HepG2 (cell line): ENCODE measurements around the gene PPP1R27. TPM values are rescaled to one million over a fixed set of nuclear protein-coding genes. Genes with fewer than 3 reads are reported as not detected.

Experiments
- ATAC-seq: fragments of 200-7000 bp; cut with Tn5 transposase; 3 replicates; pipeline ENCODE4 v1.9.1; 2020; ENCODE audit warnings: mild to moderate bottlenecking, moderate library complexity
- BruUV-seq: library from RNA; stranded (reverse); fragments of 400-500 nt; replicated peaks from 2 replicates; lab custom pipeline; 2021; lab: Mats Ljungman, UMichigan
- CTCF ChIA-PET: fragments of 300-600 bp; formaldehyde crosslinking; extraction: SDS; loops from one replicate; lab custom pipeline; 2021; ENCODE audit warnings: low total read pairs, inconsistent platforms, low intra/inter-chr PET ratio; lab: Yijun Ruan, JAX
- POLR2A ChIA-PET: fragments of 350-600 bp; sonication (Branson Sonifier 250); formaldehyde crosslinking; loops from one replicate; lab custom pipeline; 2020; ENCODE audit warnings: antibody characterized with exemption, inconsistent platforms; lab: Yijun Ruan, JAX
- DNase-seq: peaks from one replicate; pipeline ENCODE4 v3.0.0-alpha.2; 2015; ENCODE audit warnings: low spot score
- FAIRE-seq: peaks from 3 replicates; lab custom pipeline; 2011; peaks lifted over from hg19 to GRCh38; lab: Jason Lieb, UNC
- H2AFZ ChIP-seq: one replicate; pipeline ENCODE4 v1.6.1; 2011; ENCODE audit warnings: low read length, inconsistent platforms
- H3K27ac ChIP-seq: fragments of 300-600 bp; 3 replicates; pipeline ENCODE4 v1.8.0; 2011; ENCODE audit warnings: mixed run types, mild to moderate bottlenecking, mixed read lengths, low read length, inconsistent platforms; ENCODE audit not compliant: insufficient read depth; ENCODE audit errors: extremely low read length
- H3K27me3 ChIP-seq, 2 experiments: fragments of 200-600 bp in 1 of 2; 2 replicates in 1 of 2; 3 replicates in 1 of 2; pipeline versions ENCODE4 v1.6.0 to v1.8.0; 2011; ENCODE audit warnings: low read length in 2 of 2, mild to moderate bottlenecking in 2 of 2, moderate library complexity in 2 of 2, inconsistent platforms in 1 of 2; ENCODE audit not compliant: insufficient read depth in 2 of 2, control insufficient read depth in 1 of 2
- H3K36me3 ChIP-seq, 2 experiments: fragments of 200-600 bp in 1 of 2; replicated peaks in 1 of 2; 2 replicates in 1 of 2; 3 replicates in 1 of 2; pipeline versions ENCODE4 v1.5.1 to v1.8.0; 2011; ENCODE audit warnings: low read length in 2 of 2, inconsistent platforms in 1 of 2; ENCODE audit not compliant: insufficient read depth in 2 of 2, control insufficient read depth in 1 of 2
- H3K4me1 ChIP-seq: 2 replicates; pipeline ENCODE4 v1.5.1; 2012; ENCODE audit warnings: low read length, inconsistent platforms; ENCODE audit not compliant: insufficient read depth
- H3K4me2 ChIP-seq: 2 replicates; pipeline ENCODE4 v1.6.0; 2011; ENCODE audit warnings: low read depth, low read length, inconsistent platforms
- H3K4me3 ChIP-seq, 3 experiments: fragments of 200-600 bp in 1 of 3; sonication (generic), shearing (Covaris generic) in 1 of 3; replicated peaks in 1 of 3; 2 replicates each; pipeline ENCODE4 v1.5.1; 2011 to 2016; ENCODE audit warnings: low read length in 3 of 3, inconsistent platforms in 2 of 3, low read depth in 2 of 3, mild to moderate bottlenecking in 2 of 3, control low read depth in 1 of 3, mixed read lengths in 1 of 3; ENCODE audit not compliant: insufficient read depth in 1 of 3
- H3K79me2 ChIP-seq: one replicate; pipeline ENCODE4 v1.6.1; 2011; ENCODE audit warnings: low read length, inconsistent platforms; ENCODE audit not compliant: insufficient read depth
- H3K9ac ChIP-seq: 2 replicates; pipeline ENCODE4 v1.6.0; 2011; ENCODE audit warnings: mild to moderate bottlenecking, low read depth, low read length, inconsistent platforms; ENCODE audit not compliant: insufficient read depth
- H3K9me3 ChIP-seq: 2 replicates; pipeline ENCODE4 v1.5.1; 2012; ENCODE audit warnings: mild to moderate bottlenecking, low read length
- H4K20me1 ChIP-seq: 2 replicates; pipeline ENCODE4 v1.6.0; 2011; ENCODE audit warnings: inconsistent platforms, mild to moderate bottlenecking, low read length, moderate library complexity; ENCODE audit not compliant: insufficient read depth
- AGO2 ChIP-seq: fragments of 200-400 bp; formaldehyde crosslinking; optimal IDR thresholded peaks from 2 replicates; pipeline ENCODE3; 2017; ENCODE audit warnings: mild to moderate bottlenecking, low read depth, low read length, moderate library complexity
- CC2D1A ChIP-seq: sonication (generic); formaldehyde crosslinking; IDR thresholded peaks from 2 replicates; pipeline ENCODE4 v1.8.1; 2023; ENCODE audit warnings: mild to moderate bottlenecking, missing genetic modification reagents
- GATA4 ChIP-seq: sonication (generic); IDR thresholded peaks from 2 replicates; pipeline ENCODE4 v1.6.1; 2016; ENCODE audit warnings: antibody characterized with exemption, low read depth, borderline replicate concordance
- HOXA5 ChIP-seq: sonication (generic); formaldehyde crosslinking; IDR thresholded peaks from 2 replicates; pipeline ENCODE4 v1.4.0; 2020; ENCODE audit warnings: missing genetic modification reagents
- KAT7 ChIP-seq: IDR thresholded peaks from 2 replicates; pipeline ENCODE4 v1.6.1; 2018; ENCODE audit warnings: borderline replicate concordance, missing compliant biosample characterization
- REPIN1 ChIP-seq: sonication (generic); formaldehyde crosslinking; IDR thresholded peaks from 2 replicates; pipeline ENCODE4 v1.8.0; 2022; ENCODE audit warnings: missing genetic modification reagents, low read depth, mild to moderate bottlenecking, borderline replicate concordance
- SNAPC2 ChIP-seq: sonication (generic); formaldehyde crosslinking; IDR thresholded peaks from 2 replicates; pipeline ENCODE4 v1.8.1; 2022; ENCODE audit warnings: mild to moderate bottlenecking, missing genetic modification reagents
- ZNF12 ChIP-seq: sonication (generic); formaldehyde crosslinking; IDR thresholded peaks from 2 replicates; pipeline ENCODE4 v1.5.0; 2020; ENCODE audit warnings: missing genetic modification reagents
- ZNF121 ChIP-seq: sonication (generic); formaldehyde crosslinking; IDR thresholded peaks from 2 replicates; pipeline ENCODE4 v1.5.0; 2020; ENCODE audit warnings: mild to moderate bottlenecking, missing genetic modification reagents
- ZNF136 ChIP-seq: sonication (generic); formaldehyde crosslinking; IDR thresholded peaks from 2 replicates; pipeline ENCODE4 v1.8.1; 2022; ENCODE audit warnings: low read depth, mild to moderate bottlenecking, moderate library complexity, missing genetic modification reagents
- ZNF235 ChIP-seq: sonication (generic); formaldehyde crosslinking; IDR thresholded peaks from 2 replicates; pipeline ENCODE4 v1.8.1; 2023; ENCODE audit warnings: mild to moderate bottlenecking, missing genetic modification reagents, borderline replicate concordance
- ZNF333 ChIP-seq: sonication (generic); formaldehyde crosslinking; IDR thresholded peaks from 2 replicates; pipeline ENCODE4 v1.4.0; 2020; ENCODE audit warnings: mild to moderate bottlenecking, missing genetic modification reagents, borderline replicate concordance
- WGBS: methylation state at CpG from one replicate; pipeline ENCODE4 v1.1.6; 2017; ENCODE audit warnings: low lambda C conversion rate; 5-methylcytosine and 5-hydroxymethylcytosine counted together
- in situ Hi-C: cut with HindIII; loops from 2 replicates; pipeline ENCODE4 v1.10.0; 2017; ENCODE audit warnings: low pct_unique_long_range_greater_than_20kb; ENCODE audit not compliant: extremely low pct_ligation_motif_present
- intact Hi-C: fragments of 100-400 bp; cut with micrococcal nuclease; formaldehyde crosslinking; loops from one replicate; pipeline ENCODE4 v1.10.0; 2022; ENCODE audit not compliant: unreplicated experiment
- polyA plus RNA-seq, 8 experiments: library from polyadenylated mRNA; depleted of rRNA in 3 of 8; stranded (reverse) in 7 of 8; unstranded in 1 of 8; fragments of >200 nt; fragmentation: Illumina TruSeq in 4 of 8; extraction: Trizol in 4 of 8; gene quantifications; 2 replicates each; pipeline versions ENCODE4 v1.2.1 to v1.2.3, GENCODE V29; 2011 to 2016; ENCODE audit warnings: low read depth in 4 of 8, missing spikeins in 1 of 8, mixed read lengths in 1 of 8; ENCODE audit not compliant: insufficient read depth in 1 of 8
- total RNA-seq, 5 experiments: library from RNA; depleted of rRNA; stranded (reverse); fragments of >200 nt; fragmentation: Illumina TruSeq; extraction: Trizol; gene quantifications; 2 replicates each; pipeline ENCODE4 v1.2.3, GENCODE V29; 2016; ENCODE audit warnings: low read depth in 1 of 5
- TF ChIP-seq, protein P1 (sequence below): sonication (generic); formaldehyde crosslinking; IDR thresholded peaks from 2 replicates; pipeline ENCODE4 v1.9.0; 2021; ENCODE audit warnings: missing genetic modification reagents, mild to moderate bottlenecking, borderline replicate concordance
- TF ChIP-seq, protein P2 (sequence below): sonication (generic); formaldehyde crosslinking; IDR thresholded peaks from 2 replicates; pipeline ENCODE4 v1.4.0; 2020; ENCODE audit warnings: mild to moderate bottlenecking, missing genetic modification reagents
- TF ChIP-seq, protein P3 (sequence below): sonication (generic); formaldehyde crosslinking; IDR thresholded peaks from 2 replicates; pipeline ENCODE4 v1.5.0; 2020; ENCODE audit warnings: missing genetic modification reagents
- TF ChIP-seq, protein P4 (sequence below): sonication (generic); formaldehyde crosslinking; IDR thresholded peaks from 2 replicates; pipeline ENCODE4 v1.8.1; 2022; ENCODE audit warnings: mild to moderate bottlenecking, missing genetic modification reagents

PPP1R27 gene
- total and polyA plus RNA-seq, 2 of the 13 experiments (the other 11 are each of a cell fraction or from before 2014, with no cell fraction given) = 0.17 to 1.00 TPM

DNA sequence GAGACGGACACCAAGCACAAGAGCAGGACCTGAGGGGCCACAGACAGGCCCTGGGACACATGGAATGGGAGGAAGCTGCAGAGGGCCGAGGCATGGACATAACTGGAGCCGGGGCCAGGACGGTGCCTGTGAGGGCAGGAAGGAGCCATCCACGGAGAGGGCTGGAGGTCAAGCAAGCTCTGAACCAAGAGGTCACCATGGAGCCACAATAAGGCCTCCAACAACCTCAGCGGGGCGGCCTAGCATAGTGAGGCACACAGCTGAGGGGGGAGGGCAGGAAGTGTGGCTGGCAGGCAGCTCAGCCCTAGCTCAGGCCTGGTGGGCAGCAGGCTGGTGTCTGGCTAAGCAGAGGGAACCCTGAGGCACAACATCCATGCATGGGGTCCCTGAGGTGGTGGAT lies 6.2 kb downstream of the PPP1R27 start:
- FAIRE-seq (no peak), ATAC-seq (no peak), DNase-seq (no peak)
- H3K9me3 ChIP-seq = no peaks in the 10 kb centered on the region
- intact Hi-C loops (no loop called here), in situ Hi-C loops (no loop called here)
- no peak overlapping the region for H3K4me2 ChIP-seq
- CTCF ChIA-PET = no interaction called here
- no peak overlapping the region for H3K27ac ChIP-seq
- peaks cover 19% of the 10 kb centered on the region for H3K79me2 ChIP-seq
- no peak overlapping the region for H2AFZ ChIP-seq
- no peaks in the 10 kb centered on the region for H3K36me3 ChIP-seq
- H3K4me3 ChIP-seq = no peak overlapping the region
- H3K9ac ChIP-seq = peak overlapping the region; percentile 23; the same call in 1 of the 2 replicates
- 84% methylated on average over 6 of the region's 7 CpGs for WGBS
- POLR2A ChIA-PET = interaction anchor here (0.5 to 1.3 kb wide), 3 partner anchors 21 to 54 kb away, joined by 3 to 4 read pairs (median 3); no protein-coding TSS in a partner anchor
- H3K27me3 ChIP-seq = no peaks in the 10 kb centered on the region; a peak in 2 of 5 replicates
- H4K20me1 ChIP-seq = no peaks in the 10 kb centered on the region; the same call in 1 of the 2 replicates
- peaks cover 34% of the 10 kb centered on the region for H3K4me1 ChIP-seq
- BruUV-seq = no TSS peak
- TF ChIP-seq KAT7 (CRISPR knock-in tag) (no peak), SNAPC2 (CRISPR knock-in tag) (no peak), CC2D1A (CRISPR knock-in tag) (no peak), GATA4 (no peak), HOXA5 (CRISPR knock-in tag) (no peak), ZNF136 (CRISPR knock-in tag) (no peak), ZNF333 (CRISPR knock-in tag) (0 out of 2 replicates have a peak, but pooled peaks have one; percentile 25), REPIN1 (CRISPR knock-in tag) (no peak), ZNF12 (CRISPR knock-in tag) (no peak), AGO2 (peak; percentile 80), ZNF121 (no peak), ZNF235 (no peak)
- TF ChIP-seq, protein P1, sequence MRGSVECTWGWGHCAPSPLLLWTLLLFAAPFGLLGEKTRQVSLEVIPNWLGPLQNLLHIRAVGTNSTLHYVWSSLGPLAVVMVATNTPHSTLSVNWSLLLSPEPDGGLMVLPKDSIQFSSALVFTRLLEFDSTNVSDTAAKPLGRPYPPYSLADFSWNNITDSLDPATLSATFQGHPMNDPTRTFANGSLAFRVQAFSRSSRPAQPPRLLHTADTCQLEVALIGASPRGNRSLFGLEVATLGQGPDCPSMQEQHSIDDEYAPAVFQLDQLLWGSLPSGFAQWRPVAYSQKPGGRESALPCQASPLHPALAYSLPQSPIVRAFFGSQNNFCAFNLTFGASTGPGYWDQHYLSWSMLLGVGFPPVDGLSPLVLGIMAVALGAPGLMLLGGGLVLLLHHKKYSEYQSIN = no peak
- TF ChIP-seq, protein P2, sequence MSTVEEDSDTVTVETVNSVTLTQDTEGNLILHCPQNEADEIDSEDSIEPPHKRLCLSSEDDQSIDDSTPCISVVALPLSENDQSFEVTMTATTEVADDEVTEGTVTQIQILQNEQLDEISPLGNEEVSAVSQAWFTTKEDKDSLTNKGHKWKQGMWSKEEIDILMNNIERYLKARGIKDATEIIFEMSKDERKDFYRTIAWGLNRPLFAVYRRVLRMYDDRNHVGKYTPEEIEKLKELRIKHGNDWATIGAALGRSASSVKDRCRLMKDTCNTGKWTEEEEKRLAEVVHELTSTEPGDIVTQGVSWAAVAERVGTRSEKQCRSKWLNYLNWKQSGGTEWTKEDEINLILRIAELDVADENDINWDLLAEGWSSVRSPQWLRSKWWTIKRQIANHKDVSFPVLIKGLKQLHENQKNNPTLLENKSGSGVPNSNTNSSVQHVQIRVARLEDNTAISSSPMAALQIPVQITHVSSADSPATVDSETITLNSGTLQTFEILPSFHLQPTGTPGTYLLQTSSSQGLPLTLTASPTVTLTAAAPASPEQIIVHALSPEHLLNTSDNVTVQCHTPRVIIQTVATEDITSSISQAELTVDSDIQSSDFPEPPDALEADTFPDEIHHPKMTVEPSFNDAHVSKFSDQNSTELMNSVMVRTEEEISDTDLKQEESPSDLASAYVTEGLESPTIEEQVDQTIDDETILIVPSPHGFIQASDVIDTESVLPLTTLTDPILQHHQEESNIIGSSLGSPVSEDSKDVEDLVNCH (CRISPR knock-in tag) = no peak
- TF ChIP-seq, protein P3, sequence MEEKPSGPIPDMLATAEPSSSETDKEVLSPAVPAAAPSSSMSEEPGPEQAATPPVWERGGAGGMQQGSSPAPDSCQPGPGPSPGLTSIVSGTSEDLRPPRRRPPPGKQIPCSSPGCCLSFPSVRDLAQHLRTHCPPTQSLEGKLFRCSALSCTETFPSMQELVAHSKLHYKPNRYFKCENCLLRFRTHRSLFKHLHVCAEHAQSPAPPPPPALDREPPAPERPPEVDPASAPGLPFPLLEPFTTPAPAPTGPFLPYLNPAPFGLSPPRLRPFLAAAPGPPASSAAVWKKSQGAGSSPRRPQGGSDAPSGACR (CRISPR knock-in tag) = no peak
- TF ChIP-seq, protein P4, sequence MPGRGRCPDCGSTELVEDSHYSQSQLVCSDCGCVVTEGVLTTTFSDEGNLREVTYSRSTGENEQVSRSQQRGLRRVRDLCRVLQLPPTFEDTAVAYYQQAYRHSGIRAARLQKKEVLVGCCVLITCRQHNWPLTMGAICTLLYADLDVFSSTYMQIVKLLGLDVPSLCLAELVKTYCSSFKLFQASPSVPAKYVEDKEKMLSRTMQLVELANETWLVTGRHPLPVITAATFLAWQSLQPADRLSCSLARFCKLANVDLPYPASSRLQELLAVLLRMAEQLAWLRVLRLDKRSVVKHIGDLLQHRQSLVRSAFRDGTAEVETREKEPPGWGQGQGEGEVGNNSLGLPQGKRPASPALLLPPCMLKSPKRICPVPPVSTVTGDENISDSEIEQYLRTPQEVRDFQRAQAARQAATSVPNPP = no peak
